ENCODE results near the gene SLC24A3.

The SLC24A3 gene

GRCh38 chr20:19433371-19434350 is 221.2 kb downstream of the SLC24A3 start:
- DNase-seq (ENCODE audit: extremely low read depth, low read depth) = no peak
- TF ChIP-seq CTCF (IDR thresholded peaks at IDR 0.05; ENCODE audit: low read depth, low read length, missing control alignments) = no peak
- H3K4me3 ChIP-seq (replicated peaks; ENCODE audit: low read depth, low read length) = no peak overlapping the region

GRCh38 chr20:19435316-19435715 is 222.9 kb downstream of the SLC24A3 start:
- no peak overlapping the region for H3K4me3 ChIP-seq (replicated peaks; ENCODE audit: low read depth, low read length)
- TF ChIP-seq CTCF (IDR thresholded peaks at IDR 0.05; ENCODE audit: low read depth, low read length, missing control alignments) = no peak
- no peak for DNase-seq (ENCODE audit: extremely low read depth, low read depth)

- DNase-seq (ENCODE audit: extremely low read depth, low read depth) = no peak
- TF ChIP-seq CTCF (IDR thresholded peaks at IDR 0.05; ENCODE audit: low read depth, low read length, missing control alignments) = no peak
- H3K4me3 ChIP-seq (replicated peaks; ENCODE audit: low read depth, low read length) = no peak overlapping the region
Observed at GRCh38 chr20:19435821-19436220, 223.4 kb downstream of the SLC24A3 start.

- DNase-seq (ENCODE audit: extremely low read depth, low read depth) = no peak
- H3K4me3 ChIP-seq (replicated peaks; ENCODE audit: low read depth, low read length) = no peak overlapping the region
- TF ChIP-seq CTCF (IDR thresholded peaks at IDR 0.05; ENCODE audit: low read depth, low read length, missing control alignments) = no peak
Observed at GRCh38 chr20:19438488-19438887, 226.0 kb downstream of the SLC24A3 start.

- TF ChIP-seq CTCF (IDR thresholded peaks at IDR 0.05; ENCODE audit: low read depth, low read length, missing control alignments) = no peak
- DNase-seq (ENCODE audit: extremely low read depth, low read depth) = no peak
- no peak overlapping the region for H3K4me3 ChIP-seq (replicated peaks; ENCODE audit: low read depth, low read length)
Observed at GRCh38 chr20:19440660-19441527, 228.5 kb downstream of the SLC24A3 start.

GRCh38 chr20:19446246-19446645 is 233.8 kb downstream of the SLC24A3 start:
- no peak for TF ChIP-seq CTCF (IDR thresholded peaks at IDR 0.05; ENCODE audit: low read depth, low read length, missing control alignments)
- no peak overlapping the region for H3K4me3 ChIP-seq (replicated peaks; ENCODE audit: low read depth, low read length)
- no peak for DNase-seq (ENCODE audit: extremely low read depth, low read depth)
